Liver (tissue), 9 donors: ENCODE measurements around the gene PARD3. TPM values are rescaled to one million over a fixed set of nuclear protein-coding genes. Genes with fewer than 3 reads are reported as not detected.

Experiments
- DNase-seq: peaks from one replicate; pipeline ENCODE4 v3.0.0-alpha.2; 2017; ENCODE audit warnings: low spot score
- H3K27ac ChIP-seq, 2 donors: one replicate each; pipeline ENCODE4 v1.7.0; 2013; ENCODE audit warnings: inconsistent platforms in 2 of 2, low read length in 2 of 2, control low read depth in 1 of 2, low read depth in 1 of 2, mild to moderate bottlenecking in 1 of 2
- H3K27me3 ChIP-seq, 4 donors: one replicate each; pipeline versions ENCODE4 v1.6.1 to v1.7.0; 2013; ENCODE audit warnings: low read length in 3 of 4, inconsistent platforms in 1 of 4, mild to moderate bottlenecking in 1 of 4, moderate library complexity in 1 of 4; ENCODE audit not compliant: control insufficient read depth in 4 of 4, insufficient read depth in 4 of 4
- H3K36me3 ChIP-seq, 4 donors: one replicate each; pipeline versions ENCODE4 v1.6.1 to v1.7.0; 2013; ENCODE audit warnings: low read length in 3 of 4, mild to moderate bottlenecking in 3 of 4, low read depth in 1 of 4, moderate library complexity in 1 of 4; ENCODE audit not compliant: control insufficient read depth in 4 of 4, insufficient read depth in 3 of 4
- H3K4me1 ChIP-seq, 4 donors: one replicate each; pipeline versions ENCODE4 v1.6.1 to v1.7.0; 2013; ENCODE audit warnings: low read length in 3 of 4, mild to moderate bottlenecking in 3 of 4, moderate library complexity in 1 of 4; ENCODE audit not compliant: control insufficient read depth in 4 of 4, insufficient read depth in 4 of 4
- H3K4me3 ChIP-seq, 3 donors: one replicate each; pipeline versions ENCODE4 v1.6.1 to v1.7.0; 2013; ENCODE audit warnings: low read length in 3 of 3, control low read depth in 1 of 3, low read depth in 1 of 3, mild to moderate bottlenecking in 1 of 3
- H3K9ac ChIP-seq, 2 donors: one replicate each; pipeline ENCODE4 v1.7.0; 2013; ENCODE audit warnings: low read length in 2 of 2, mild to moderate bottlenecking in 2 of 2, moderate library complexity in 2 of 2, control low read depth in 1 of 2, low read depth in 1 of 2
- H3K9me3 ChIP-seq, 4 donors: one replicate each; pipeline versions ENCODE4 v1.6.1 to v1.7.0; 2013; ENCODE audit warnings: low read length in 3 of 4; ENCODE audit not compliant: control insufficient read depth in 4 of 4
- EGR1 ChIP-seq, 2 donors: IDR thresholded peaks; 2 replicates each; pipeline ENCODE4 v1.6.1; 2016 to 2018; ENCODE audit warnings: antibody characterized with exemption in 2 of 2, low read depth in 2 of 2
- FOXA1 ChIP-seq: IDR thresholded peaks from 2 replicates; pipeline ENCODE4 v1.6.1; 2016; ENCODE audit warnings: antibody characterized with exemption
- FOXA2 ChIP-seq: IDR thresholded peaks from 2 replicates; pipeline ENCODE4 v1.6.1; 2016; ENCODE audit warnings: antibody characterized with exemption
- GABPA ChIP-seq, 2 donors: IDR thresholded peaks in 1 of 2; conservative IDR thresholded peaks in 1 of 2; 2 replicates each; pipeline ENCODE4 v1.6.1; 2016; ENCODE audit warnings: antibody characterized with exemption in 2 of 2, mild to moderate bottlenecking in 1 of 2, moderate library complexity in 1 of 2
- HNF4A ChIP-seq, 2 donors: conservative IDR thresholded peaks; 2 replicates each; pipeline ENCODE4 v1.6.1; 2016; ENCODE audit warnings: antibody characterized with exemption in 2 of 2, mild to moderate bottlenecking in 2 of 2
- HNF4G ChIP-seq: IDR thresholded peaks from 2 replicates; pipeline ENCODE4 v1.6.1; 2016; ENCODE audit warnings: antibody characterized with exemption
- JUND ChIP-seq, 2 donors: IDR thresholded peaks; 2 replicates each; pipeline ENCODE4 v1.6.1; 2016; ENCODE audit warnings: antibody characterized with exemption in 2 of 2
- NR2F2 ChIP-seq: IDR thresholded peaks from 2 replicates; pipeline ENCODE4 v1.6.1; 2016; ENCODE audit warnings: antibody characterized with exemption
- RAD21 ChIP-seq, 2 donors: IDR thresholded peaks; 2 replicates each; pipeline ENCODE4 v1.6.1; 2016; ENCODE audit warnings: antibody characterized with exemption in 2 of 2, mild to moderate bottlenecking in 2 of 2
- RXRA ChIP-seq, 2 donors: IDR thresholded peaks; 2 replicates each; pipeline ENCODE4 v1.6.1; 2017 to 2018; ENCODE audit warnings: antibody characterized with exemption in 2 of 2, mild to moderate bottlenecking in 1 of 2
- SP1 ChIP-seq: IDR thresholded peaks from 2 replicates; pipeline ENCODE4 v1.6.1; 2018; ENCODE audit warnings: antibody characterized with exemption, mild to moderate bottlenecking
- TAF1 ChIP-seq: conservative IDR thresholded peaks from 2 replicates; pipeline ENCODE4 v1.6.1; 2016; ENCODE audit warnings: antibody characterized with exemption, mild to moderate bottlenecking
- YY1 ChIP-seq: IDR thresholded peaks from 2 replicates; pipeline ENCODE4 v1.6.1; 2016; ENCODE audit warnings: antibody characterized with exemption, mild to moderate bottlenecking
- WGBS: extraction: QIAGEN DNeasy Blood & Tissue Kit; methylation state at CpG from one replicate; pipeline ENCODE4 v1.1.7; 2013; 5-methylcytosine and 5-hydroxymethylcytosine counted together
- polyA plus RNA-seq, 2 donors: library from polyadenylated mRNA; stranded (reverse) in 1 of 2; unstranded in 1 of 2; fragments of 200-250 nt in 1 of 2; fragments of >200 nt in 1 of 2; fragmentation: Nextera tagmentation in 1 of 2; extraction: Ambion mirVana in 1 of 2; gene quantifications; one replicate each; pipeline versions ENCODE4 v1.2.1 to v1.2.3, GENCODE V29; 2013 to 2015
- total RNA-seq, 2 donors: library from RNA; depleted of rRNA; stranded (reverse); fragments of >200 nt; gene quantifications; one replicate each; pipeline ENCODE4 v1.2.3, GENCODE V29; 2014
- TF ChIP-seq, protein P1 (sequence below): IDR thresholded peaks from 2 replicates; pipeline ENCODE4 v1.6.1; 2016; ENCODE audit warnings: antibody characterized with exemption
- TF ChIP-seq, protein P2 (sequence below): IDR thresholded peaks from 2 replicates; pipeline ENCODE4 v1.6.1; 2016; ENCODE audit warnings: antibody characterized with exemption
- TF ChIP-seq, protein P3 (sequence below): fragments of 150-350 bp; IDR thresholded peaks from 2 replicates; pipeline ENCODE4 v1.5.1; 2017; ENCODE audit warnings: improper control_type of control experiment, low read depth, low read length; ENCODE audit not compliant: missing input control
- TF ChIP-seq, protein P4 (sequence below): IDR thresholded peaks from 2 replicates; pipeline ENCODE4 v1.6.1; 2016; ENCODE audit warnings: antibody characterized with exemption
- TF ChIP-seq, protein P5 (sequence below): IDR thresholded peaks from 2 replicates; pipeline ENCODE4 v1.6.1; 2016; ENCODE audit warnings: antibody characterized with exemption, mild to moderate bottlenecking
- donor health status: healthy.
- donor health status: healthy.
- donor health status: healthy.
- donor health status: healthy.
- donor health status: healthy.

The PARD3 gene
- total and polyA plus RNA-seq, 4 donors, result 12.3 to 43.8 (median 13.5) TPM

DNA sequence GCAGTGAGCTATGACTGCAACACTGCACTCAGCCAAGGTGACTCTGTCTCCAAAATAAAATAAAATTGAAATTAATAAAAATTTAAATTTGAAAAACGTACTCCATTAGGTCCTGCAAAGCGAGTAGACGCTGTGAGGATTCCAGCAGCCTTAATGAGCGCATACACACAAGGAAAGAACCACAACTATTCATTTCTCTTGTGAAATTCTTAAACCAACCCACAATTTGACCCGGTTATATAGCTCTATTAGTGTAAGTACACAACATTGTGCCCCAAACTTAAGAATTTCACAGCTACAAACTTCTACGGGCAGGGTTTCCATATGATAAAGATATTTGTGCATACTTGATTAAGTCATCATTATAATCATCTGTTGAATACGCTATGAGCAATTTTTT, 84.4 kb downstream of the PARD3 start:
- WGBS, result 97% methylated on average over 7 of the region's 7 CpGs
- DNase-seq, result no peak
- no peak overlapping the region for H3K4me3 ChIP-seq
- no peaks in the 10 kb centered on the region for H3K27me3 ChIP-seq
- no peak overlapping the region for H3K27ac ChIP-seq
- H3K36me3 ChIP-seq, result no peaks in the 10 kb centered on the region
- no peak overlapping the region for H3K9ac ChIP-seq
- H3K4me1 ChIP-seq, result peaks cover 4 to 32% (median 17%) of the 10 kb centered on the region in 4 donors
- H3K9me3 ChIP-seq, result no peaks in the 10 kb centered on the region
- TF ChIP-seq, protein P1, sequence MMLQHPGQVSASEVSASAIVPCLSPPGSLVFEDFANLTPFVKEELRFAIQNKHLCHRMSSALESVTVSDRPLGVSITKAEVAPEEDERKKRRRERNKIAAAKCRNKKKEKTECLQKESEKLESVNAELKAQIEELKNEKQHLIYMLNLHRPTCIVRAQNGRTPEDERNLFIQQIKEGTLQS, result no peak
- TF ChIP-seq YY1, result no peak
- no peak for TF ChIP-seq EGR1 (IDR thresholded peaks at IDR 0.05; ENCODE audit: low read depth in 2 of 2)
- no peak for TF ChIP-seq GABPA (IDR thresholded peaks at IDR 0.05 in 1 of 2, conservative IDR thresholded peaks at IDR 0.05 in 1 of 2)

DNA sequence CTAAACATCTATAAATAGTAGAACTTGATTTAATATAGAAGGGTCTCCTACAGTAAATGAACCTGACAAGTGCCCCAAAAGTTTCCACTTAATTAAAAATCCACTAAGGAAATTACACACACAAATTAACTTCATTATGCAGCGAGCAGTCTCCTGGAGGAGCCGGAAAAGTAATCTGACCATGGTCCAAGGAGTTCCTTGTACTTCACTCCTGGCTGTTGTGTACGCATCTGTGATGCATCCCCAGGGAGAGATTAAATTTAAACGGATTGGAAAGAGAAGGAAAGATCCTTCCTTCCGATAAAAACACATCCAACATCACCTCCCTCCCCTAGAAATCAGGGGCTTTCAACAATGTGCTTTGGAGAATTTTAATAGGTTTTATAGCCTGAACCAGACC, 85.5 kb downstream of the PARD3 start:
- no peak overlapping the region for H3K9ac ChIP-seq
- H3K27me3 ChIP-seq, result no peaks in the 10 kb centered on the region
- H3K27ac ChIP-seq, result no peak overlapping the region
- DNase-seq, result no peak
- 82% methylated on average over 5 of the region's 5 CpGs for WGBS
- H3K9me3 ChIP-seq, result no peaks in the 10 kb centered on the region
- TF ChIP-seq, protein P1, result no peak
- TF ChIP-seq HNF4A (conservative IDR thresholded peaks at IDR 0.05) (no peak), NR2F2 (no peak), YY1 (no peak), TAF1 (no peak), RAD21 (IDR thresholded peaks at IDR 0.05) (no peak), HNF4G (no peak), GABPA (IDR thresholded peaks at IDR 0.05 in 1 of 2, conservative IDR thresholded peaks at IDR 0.05 in 1 of 2) (no peak), EGR1 (IDR thresholded peaks at IDR 0.05; ENCODE audit: low read depth in 2 of 2) (no peak), JUND (IDR thresholded peaks at IDR 0.05) (no peak), FOXA1 (no peak)
- TF ChIP-seq, protein P2, sequence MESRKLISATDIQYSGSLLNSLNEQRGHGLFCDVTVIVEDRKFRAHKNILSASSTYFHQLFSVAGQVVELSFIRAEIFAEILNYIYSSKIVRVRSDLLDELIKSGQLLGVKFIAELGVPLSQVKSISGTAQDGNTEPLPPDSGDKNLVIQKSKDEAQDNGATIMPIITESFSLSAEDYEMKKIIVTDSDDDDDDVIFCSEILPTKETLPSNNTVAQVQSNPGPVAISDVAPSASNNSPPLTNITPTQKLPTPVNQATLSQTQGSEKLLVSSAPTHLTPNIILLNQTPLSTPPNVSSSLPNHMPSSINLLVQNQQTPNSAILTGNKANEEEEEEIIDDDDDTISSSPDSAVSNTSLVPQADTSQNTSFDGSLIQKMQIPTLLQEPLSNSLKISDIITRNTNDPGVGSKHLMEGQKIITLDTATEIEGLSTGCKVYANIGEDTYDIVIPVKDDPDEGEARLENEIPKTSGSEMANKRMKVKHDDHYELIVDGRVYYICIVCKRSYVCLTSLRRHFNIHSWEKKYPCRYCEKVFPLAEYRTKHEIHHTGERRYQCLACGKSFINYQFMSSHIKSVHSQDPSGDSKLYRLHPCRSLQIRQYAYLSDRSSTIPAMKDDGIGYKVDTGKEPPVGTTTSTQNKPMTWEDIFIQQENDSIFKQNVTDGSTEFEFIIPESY, result no peak
- TF ChIP-seq, protein P3, sequence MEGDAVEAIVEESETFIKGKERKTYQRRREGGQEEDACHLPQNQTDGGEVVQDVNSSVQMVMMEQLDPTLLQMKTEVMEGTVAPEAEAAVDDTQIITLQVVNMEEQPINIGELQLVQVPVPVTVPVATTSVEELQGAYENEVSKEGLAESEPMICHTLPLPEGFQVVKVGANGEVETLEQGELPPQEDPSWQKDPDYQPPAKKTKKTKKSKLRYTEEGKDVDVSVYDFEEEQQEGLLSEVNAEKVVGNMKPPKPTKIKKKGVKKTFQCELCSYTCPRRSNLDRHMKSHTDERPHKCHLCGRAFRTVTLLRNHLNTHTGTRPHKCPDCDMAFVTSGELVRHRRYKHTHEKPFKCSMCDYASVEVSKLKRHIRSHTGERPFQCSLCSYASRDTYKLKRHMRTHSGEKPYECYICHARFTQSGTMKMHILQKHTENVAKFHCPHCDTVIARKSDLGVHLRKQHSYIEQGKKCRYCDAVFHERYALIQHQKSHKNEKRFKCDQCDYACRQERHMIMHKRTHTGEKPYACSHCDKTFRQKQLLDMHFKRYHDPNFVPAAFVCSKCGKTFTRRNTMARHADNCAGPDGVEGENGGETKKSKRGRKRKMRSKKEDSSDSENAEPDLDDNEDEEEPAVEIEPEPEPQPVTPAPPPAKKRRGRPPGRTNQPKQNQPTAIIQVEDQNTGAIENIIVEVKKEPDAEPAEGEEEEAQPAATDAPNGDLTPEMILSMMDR, result no peak
- no peaks in the 10 kb centered on the region for H3K36me3 ChIP-seq
- no peak overlapping the region for H3K4me3 ChIP-seq
- peaks cover 4 to 36% (median 17%) of the 10 kb centered on the region in 4 donors for H3K4me1 ChIP-seq

DNA sequence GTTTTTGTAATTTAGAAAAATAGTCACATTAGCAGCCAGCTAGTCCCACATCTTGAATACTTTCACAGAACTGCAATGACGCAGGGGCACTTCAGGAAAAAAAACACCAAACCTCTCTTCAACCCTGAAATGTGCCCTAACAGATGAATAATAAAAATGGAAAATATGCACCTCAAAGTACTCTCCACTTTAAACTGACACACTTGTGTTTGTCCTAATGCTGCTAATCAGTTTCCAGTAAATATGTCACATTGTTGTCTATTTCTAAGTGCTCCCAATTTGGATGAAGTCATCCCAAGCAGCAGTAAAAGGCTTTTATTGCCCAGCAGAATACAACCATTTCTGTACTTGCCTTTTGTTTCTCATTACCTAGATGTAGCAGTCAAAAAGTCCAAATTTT, 86.7 kb downstream of the PARD3 start:
- Histone ChIP-seq H3K4me3 (no peak overlapping the region), H3K9ac (no peak overlapping the region), H3K9me3 (no peaks in the 10 kb centered on the region), H3K4me1 (peaks cover 4 to 38% (median 19%) of the 10 kb centered on the region in 4 donors), H3K36me3 (no peaks in the 10 kb centered on the region), H3K27ac (no peak overlapping the region), H3K27me3 (no peaks in the 10 kb centered on the region)
- WGBS, result 93% methylated on average over 1 of the region's 1 CpG
- DNase-seq, result no peak
- TF ChIP-seq RXRA (IDR thresholded peaks at IDR 0.05), result no peak
- TF ChIP-seq FOXA2, result no peak
- no peak for TF ChIP-seq EGR1 (IDR thresholded peaks at IDR 0.05; ENCODE audit: low read depth in 2 of 2)
- TF ChIP-seq RAD21 (IDR thresholded peaks at IDR 0.05), result no peak
- TF ChIP-seq, protein P4, sequence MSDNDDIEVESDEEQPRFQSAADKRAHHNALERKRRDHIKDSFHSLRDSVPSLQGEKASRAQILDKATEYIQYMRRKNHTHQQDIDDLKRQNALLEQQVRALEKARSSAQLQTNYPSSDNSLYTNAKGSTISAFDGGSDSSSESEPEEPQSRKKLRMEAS, result no peak
- TF ChIP-seq GABPA (IDR thresholded peaks at IDR 0.05 in 1 of 2, conservative IDR thresholded peaks at IDR 0.05 in 1 of 2), result no peak
- TF ChIP-seq, protein P1, result no peak
- no peak for TF ChIP-seq HNF4G
- no peak for TF ChIP-seq FOXA1
- TF ChIP-seq TAF1, result no peak
- TF ChIP-seq YY1, result no peak
- no peak for TF ChIP-seq SP1
- TF ChIP-seq, protein P5, sequence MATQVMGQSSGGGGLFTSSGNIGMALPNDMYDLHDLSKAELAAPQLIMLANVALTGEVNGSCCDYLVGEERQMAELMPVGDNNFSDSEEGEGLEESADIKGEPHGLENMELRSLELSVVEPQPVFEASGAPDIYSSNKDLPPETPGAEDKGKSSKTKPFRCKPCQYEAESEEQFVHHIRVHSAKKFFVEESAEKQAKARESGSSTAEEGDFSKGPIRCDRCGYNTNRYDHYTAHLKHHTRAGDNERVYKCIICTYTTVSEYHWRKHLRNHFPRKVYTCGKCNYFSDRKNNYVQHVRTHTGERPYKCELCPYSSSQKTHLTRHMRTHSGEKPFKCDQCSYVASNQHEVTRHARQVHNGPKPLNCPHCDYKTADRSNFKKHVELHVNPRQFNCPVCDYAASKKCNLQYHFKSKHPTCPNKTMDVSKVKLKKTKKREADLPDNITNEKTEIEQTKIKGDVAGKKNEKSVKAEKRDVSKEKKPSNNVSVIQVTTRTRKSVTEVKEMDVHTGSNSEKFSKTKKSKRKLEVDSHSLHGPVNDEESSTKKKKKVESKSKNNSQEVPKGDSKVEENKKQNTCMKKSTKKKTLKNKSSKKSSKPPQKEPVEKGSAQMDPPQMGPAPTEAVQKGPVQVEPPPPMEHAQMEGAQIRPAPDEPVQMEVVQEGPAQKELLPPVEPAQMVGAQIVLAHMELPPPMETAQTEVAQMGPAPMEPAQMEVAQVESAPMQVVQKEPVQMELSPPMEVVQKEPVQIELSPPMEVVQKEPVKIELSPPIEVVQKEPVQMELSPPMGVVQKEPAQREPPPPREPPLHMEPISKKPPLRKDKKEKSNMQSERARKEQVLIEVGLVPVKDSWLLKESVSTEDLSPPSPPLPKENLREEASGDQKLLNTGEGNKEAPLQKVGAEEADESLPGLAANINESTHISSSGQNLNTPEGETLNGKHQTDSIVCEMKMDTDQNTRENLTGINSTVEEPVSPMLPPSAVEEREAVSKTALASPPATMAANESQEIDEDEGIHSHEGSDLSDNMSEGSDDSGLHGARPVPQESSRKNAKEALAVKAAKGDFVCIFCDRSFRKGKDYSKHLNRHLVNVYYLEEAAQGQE, result no peak
- no peak for TF ChIP-seq JUND (IDR thresholded peaks at IDR 0.05)
- no peak for TF ChIP-seq HNF4A (conservative IDR thresholded peaks at IDR 0.05)
- no peak for TF ChIP-seq NR2F2
